OCI-LY1 (cell line): Measurements from ENCODE around the gene PDE4D.

Experiments used
- H2AFZ ChIP-seq: fragments of 200-600 bp; sonication (generic), shearing (Covaris generic); 2 replicates; pipeline ENCODE4 v1.6.0; 2014; ENCODE audit warnings: antibody characterized with exemption, mild to moderate bottlenecking, low read length
- H3F3A ChIP-seq: fragments of 200-600 bp; sonication (generic), shearing (Covaris generic); 2 replicates; pipeline ENCODE4 v1.6.0; 2014; ENCODE audit warnings: mild to moderate bottlenecking, antibody characterized with exemption, low read length, moderate library complexity; ENCODE audit not compliant: insufficient read depth
- H3K27ac ChIP-seq: fragments of 200-600 bp; sonication (generic); 2 replicates; pipeline ENCODE4 v1.5.1; 2014; ENCODE audit warnings: low read length, mixed run types, mild to moderate bottlenecking, low read depth; ENCODE audit not compliant: poor library complexity, severe bottlenecking
- H3K27me3 ChIP-seq: fragments of 200-600 bp; sonication (generic); 2 replicates; pipeline ENCODE4 v1.6.0; 2014; ENCODE audit warnings: antibody characterized with exemption, mild to moderate bottlenecking, low read length, moderate library complexity; ENCODE audit not compliant: insufficient read depth
- H3K36me3 ChIP-seq: fragments of 200-600 bp; sonication (generic); 2 replicates; pipeline ENCODE4 v1.6.1; 2014; ENCODE audit warnings: mild to moderate bottlenecking, antibody characterized with exemption, low read length, moderate library complexity, mixed read lengths; ENCODE audit not compliant: insufficient read depth
- H3K4me1 ChIP-seq: fragments of 200-600 bp; sonication (generic); 2 replicates; pipeline ENCODE4 v1.5.1; 2014; ENCODE audit warnings: mild to moderate bottlenecking, low read length, moderate library complexity; ENCODE audit not compliant: insufficient read depth, severe bottlenecking
- H3K4me2 ChIP-seq: fragments of 200-600 bp; sonication (generic), shearing (Covaris generic); 2 replicates; pipeline ENCODE4 v1.6.1; 2014; ENCODE audit warnings: low read length
- H3K4me3 ChIP-seq: fragments of 200-600 bp; sonication (generic); 2 replicates; pipeline ENCODE4 v1.5.1; 2014; ENCODE audit warnings: low read length, low read depth, mild to moderate bottlenecking, mixed read lengths; ENCODE audit not compliant: poor library complexity, severe bottlenecking
- H3K79me2 ChIP-seq: fragments of 200-600 bp; shearing (Covaris generic); 2 replicates; pipeline ENCODE4 v1.6.1; 2016; ENCODE audit warnings: mixed run types, low read length, mixed read lengths; ENCODE audit not compliant: insufficient read depth
- H3K9ac ChIP-seq: fragments of 200-600 bp; sonication (generic), shearing (Covaris generic); 2 replicates; pipeline ENCODE4 v1.6.1; 2014; ENCODE audit warnings: mild to moderate bottlenecking, low read length, mixed read lengths
- H3K9me2 ChIP-seq: fragments of 200-600 bp; sonication (generic), shearing (Covaris generic); 2 replicates; pipeline ENCODE4 v1.6.1; 2014; ENCODE audit warnings: low read depth, mild to moderate bottlenecking, low read length, mixed read lengths
- H3K9me3 ChIP-seq: fragments of 200-600 bp; shearing (Covaris generic); 2 replicates; pipeline ENCODE4 v1.6.1; 2014; ENCODE audit warnings: low read length, mixed read lengths
- H4K20me1 ChIP-seq: fragments of 200-600 bp; sonication (generic), shearing (Covaris generic); 2 replicates; pipeline ENCODE4 v1.6.0; 2016; ENCODE audit warnings: mild to moderate bottlenecking, low read length; ENCODE audit not compliant: insufficient read depth
- EZH2 ChIP-seq: fragments of 200-600 bp; sonication (generic), shearing (Covaris generic); IDR thresholded peaks from 2 replicates; pipeline ENCODE4 v1.8.0; 2017; ENCODE audit warnings: borderline replicate concordance, mixed run types, mild to moderate bottlenecking, antibody characterized with exemption, low read length, moderate library complexity, mixed read lengths
- TF ChIP-seq, protein P1 (sequence below): fragments of 200-600 bp; sonication (generic), shearing (Covaris generic); IDR thresholded peaks from 2 replicates; pipeline ENCODE4 v1.5.1; 2017; ENCODE audit warnings: mild to moderate bottlenecking, antibody characterized with exemption, low read length, moderate library complexity, mixed read lengths

The PDE4D gene

DNA sequence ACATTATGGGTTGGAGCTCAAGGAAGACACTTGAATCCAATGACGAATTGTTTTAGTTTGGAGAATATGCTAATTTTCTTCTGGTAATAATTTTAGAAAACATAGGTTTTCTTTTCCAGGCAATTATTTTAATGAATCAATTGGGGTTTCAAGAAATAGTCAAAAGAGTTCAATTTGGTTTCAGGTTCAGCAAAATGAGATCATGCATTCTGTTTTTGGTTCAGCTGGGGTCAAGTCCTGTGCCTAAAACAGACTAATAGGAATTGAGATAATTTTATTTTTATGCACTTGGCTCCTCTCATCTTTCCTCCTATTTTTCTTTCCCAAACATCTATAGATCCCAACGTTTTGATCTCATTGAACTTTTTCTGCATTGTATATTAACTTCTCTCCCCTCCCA is 713.8 kb downstream of the PDE4D start:
- Histone ChIP-seq H4K20me1 (no peaks in the 10 kb centered on the region), H3K27ac (no peak overlapping the region), H3K4me1 (no peaks in the 10 kb centered on the region), H3F3A (no peaks in the 10 kb centered on the region), H3K4me3 (no peak overlapping the region), H3K36me3 (no peaks in the 10 kb centered on the region), H3K9ac (no peak overlapping the region), H3K9me3 (no peaks in the 10 kb centered on the region), H3K9me2 (no peaks in the 10 kb centered on the region), H3K4me2 (no peak overlapping the region), H3K79me2 (no peaks in the 10 kb centered on the region), H3K27me3 (no peaks in the 10 kb centered on the region), H2AFZ (no peak overlapping the region)
- TF ChIP-seq, protein P1, sequence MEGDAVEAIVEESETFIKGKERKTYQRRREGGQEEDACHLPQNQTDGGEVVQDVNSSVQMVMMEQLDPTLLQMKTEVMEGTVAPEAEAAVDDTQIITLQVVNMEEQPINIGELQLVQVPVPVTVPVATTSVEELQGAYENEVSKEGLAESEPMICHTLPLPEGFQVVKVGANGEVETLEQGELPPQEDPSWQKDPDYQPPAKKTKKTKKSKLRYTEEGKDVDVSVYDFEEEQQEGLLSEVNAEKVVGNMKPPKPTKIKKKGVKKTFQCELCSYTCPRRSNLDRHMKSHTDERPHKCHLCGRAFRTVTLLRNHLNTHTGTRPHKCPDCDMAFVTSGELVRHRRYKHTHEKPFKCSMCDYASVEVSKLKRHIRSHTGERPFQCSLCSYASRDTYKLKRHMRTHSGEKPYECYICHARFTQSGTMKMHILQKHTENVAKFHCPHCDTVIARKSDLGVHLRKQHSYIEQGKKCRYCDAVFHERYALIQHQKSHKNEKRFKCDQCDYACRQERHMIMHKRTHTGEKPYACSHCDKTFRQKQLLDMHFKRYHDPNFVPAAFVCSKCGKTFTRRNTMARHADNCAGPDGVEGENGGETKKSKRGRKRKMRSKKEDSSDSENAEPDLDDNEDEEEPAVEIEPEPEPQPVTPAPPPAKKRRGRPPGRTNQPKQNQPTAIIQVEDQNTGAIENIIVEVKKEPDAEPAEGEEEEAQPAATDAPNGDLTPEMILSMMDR, result no peak
- TF ChIP-seq EZH2, result no peak

DNA sequence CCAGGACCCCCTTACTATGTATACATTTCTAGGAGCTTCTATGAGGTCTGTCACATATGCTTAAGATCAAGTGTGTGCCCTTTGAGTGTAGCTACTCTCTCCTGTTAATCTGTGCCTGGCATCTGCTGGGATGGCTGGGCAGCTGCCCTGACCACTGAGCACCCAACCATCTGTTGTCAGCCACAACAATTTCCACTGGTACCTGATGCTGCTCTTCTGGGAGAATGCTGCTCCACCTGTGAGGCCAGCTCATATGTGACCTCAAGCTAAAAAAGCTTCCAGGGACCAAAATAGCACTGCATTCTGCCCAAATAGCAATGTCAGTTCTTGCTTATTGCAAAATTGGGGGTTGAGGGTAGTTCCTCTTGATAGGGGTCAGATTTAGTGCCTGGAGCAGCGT is 715.0 kb downstream of the PDE4D start:
- Histone ChIP-seq H3K79me2 (no peaks in the 10 kb centered on the region), H3K9me3 (no peaks in the 10 kb centered on the region), H3F3A (no peaks in the 10 kb centered on the region), H4K20me1 (no peaks in the 10 kb centered on the region), H2AFZ (no peak overlapping the region), H3K9ac (no peak overlapping the region), H3K4me3 (no peak overlapping the region), H3K9me2 (no peaks in the 10 kb centered on the region), H3K4me1 (no peaks in the 10 kb centered on the region), H3K27me3 (no peaks in the 10 kb centered on the region), H3K36me3 (no peaks in the 10 kb centered on the region), H3K27ac (no peak overlapping the region), H3K4me2 (no peak overlapping the region)
- TF ChIP-seq, protein P1, result no peak
- no peak for TF ChIP-seq EZH2

DNA sequence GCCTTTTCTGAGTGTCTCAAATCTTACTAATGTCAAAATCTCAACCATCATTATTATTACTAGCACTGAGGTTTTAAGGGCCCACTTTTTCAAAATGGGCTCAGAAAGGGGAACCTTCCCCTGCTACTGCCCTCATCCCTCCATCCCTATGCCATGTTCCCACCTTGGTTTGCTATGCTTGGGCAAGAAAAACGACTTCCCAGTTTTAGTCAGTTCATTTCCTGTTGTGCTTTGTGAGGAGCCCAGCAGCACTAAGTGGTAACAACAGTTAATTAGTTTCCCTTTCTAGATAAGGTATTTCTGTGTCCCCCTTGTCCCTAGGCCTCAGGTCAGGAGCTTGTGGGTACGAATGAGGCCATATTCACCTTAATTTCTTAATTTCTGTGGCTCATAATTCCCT is 715.5 kb downstream of the PDE4D start:
- no peaks in the 10 kb centered on the region for H3K36me3 ChIP-seq
- no peaks in the 10 kb centered on the region for H3K9me2 ChIP-seq
- H3K4me3 ChIP-seq, result no peak overlapping the region
- no peaks in the 10 kb centered on the region for H4K20me1 ChIP-seq
- no peaks in the 10 kb centered on the region for H3K27me3 ChIP-seq
- no peaks in the 10 kb centered on the region for H3K9me3 ChIP-seq
- no peaks in the 10 kb centered on the region for H3K4me1 ChIP-seq
- H2AFZ ChIP-seq, result no peak overlapping the region
- TF ChIP-seq, protein P1, result no peak
- TF ChIP-seq EZH2, result no peak
- no peak overlapping the region for H3K4me2 ChIP-seq
- no peak overlapping the region for H3K27ac ChIP-seq
- H3K79me2 ChIP-seq, result no peaks in the 10 kb centered on the region
- H3K9ac ChIP-seq, result no peak overlapping the region
- no peaks in the 10 kb centered on the region for H3F3A ChIP-seq
